GM18508 (cell line): ENCODE measurements around the gene RNASE4.
"Not testable (repeated sequence)": the region's sequence is repeated elsewhere in the genome, so short reads cannot be mapped to it uniquely, and the experiment has no call there.

ENCODE experiments used
- ATAC-seq: cut with Tn5 transposase; IDR thresholded peaks from one replicate; pipeline ENCODE4 v1.9.1; 2021; ENCODE audit warnings: moderate number of reproducible peaks; ENCODE audit not compliant: insufficient read depth, unreplicated experiment

Gene RNASE4

GRCh38 chr14:20733684-20734429 lies 49.5 kb downstream of the RNASE4 start:
- no peak for ATAC-seq

- ATAC-seq = no peak
Measured at GRCh38 chr14:20734430-20734806, 50.1 kb downstream of the RNASE4 start.

GRCh38 chr14:20738292-20738691 lies 53.9 kb downstream of the RNASE4 start:
- ATAC-seq = not testable (repeated sequence)

GRCh38 chr14:20742132-20742531 lies 57.8 kb downstream of the RNASE4 start:
- ATAC-seq = no peak

GRCh38 chr14:20743556-20743955 lies 59.2 kb downstream of the RNASE4 start:
- ATAC-seq = no peak

- ATAC-seq = no peak
Measured at GRCh38 chr14:20745571-20746358, 61.4 kb downstream of the RNASE4 start, which contains the start of gene EDDM3A. TSS of gene EDDM3A (plus strand) at chr14:20745887. CDS start at chr14:20747581, 1,694 bp downstream.

GRCh38 chr14:20746566-20746965 lies 62.2 kb downstream of the RNASE4 start:
- no peak for ATAC-seq

- ATAC-seq = no peak
Measured at GRCh38 chr14:20748439-20748838, 64.1 kb downstream of the RNASE4 start.

- ATAC-seq = no peak
Measured at GRCh38 chr14:20750194-20750593, 65.8 kb downstream of the RNASE4 start.
